NCI-H774 (cell line): Measurements from ENCODE around the gene HMMR.

Experiments used
- DNase-seq: peaks from one replicate; lab custom pipeline; 2025; lab: John Stamatoyannopoulos, UW

HMMR gene

GRCh38 chr5:163458778-163459385, 1.6 kb upstream of the HMMR start:
- no peak for DNase-seq

GRCh38 chr5:163459462-163459818, 992 bp upstream of the HMMR start:
- DNase-seq = no peak

- peak; percentile 97 for DNase-seq
These were observed 442 bp upstream of the HMMR start, which contains the start of gene NUDCD2 for GRCh38 chr5:163459819-163460561. TSS of gene NUDCD2 (minus strand) at chr5:163460102. CDS start at chr5:163460050, 52 bp downstream.

GRCh38 chr5:163463063-163463435, 2.6 kb downstream of the HMMR start:
- DNase-seq = no peak

- no peak for DNase-seq
These were observed 7.2 kb downstream of the HMMR start for GRCh38 chr5:163467682-163468081.

GRCh38 chr5:163473635-163474243, 13.3 kb downstream of the HMMR start:
- no peak for DNase-seq

GRCh38 chr5:163475411-163475810, 15.0 kb downstream of the HMMR start:
- no peak for DNase-seq

GRCh38 chr5:163478126-163478981, 17.9 kb downstream of the HMMR start:
- DNase-seq = no peak

GRCh38 chr5:163478982-163479271, 18.5 kb downstream of the HMMR start:
- DNase-seq = no peak

- DNase-seq = no peak
These were observed 28.8 kb downstream of the HMMR start for GRCh38 chr5:163489055-163489744.

- no peak for DNase-seq
These were observed 29.3 kb downstream of the HMMR start for GRCh38 chr5:163489745-163490075.

- DNase-seq = no peak
These were observed 35.9 kb downstream of the HMMR start for GRCh38 chr5:163496286-163496685.

- no peak for DNase-seq
These were observed 36.9 kb downstream of the HMMR start for GRCh38 chr5:163497315-163497714.

GRCh38 chr5:163498886-163499285, 38.5 kb downstream of the HMMR start:
- DNase-seq = no peak

GRCh38 chr5:163502521-163502920, 42.1 kb downstream of the HMMR start:
- no peak for DNase-seq

GRCh38 chr5:163503106-163504078, 43.0 kb downstream of the HMMR start:
- peak; percentile 5 for DNase-seq

GRCh38 chr5:163504079-163504931, 43.9 kb downstream of the HMMR start:
- no peak for DNase-seq

GRCh38 chr5:163505049-163505367, 44.6 kb downstream of the HMMR start:
- no peak for DNase-seq

- peak; percentile 90 for DNase-seq
These were observed 45.1 kb downstream of the HMMR start, which contains the start of gene MAT2B for GRCh38 chr5:163505368-163506094. TSS of gene MAT2B (plus strand) at chr5:163505619. CDS start at chr5:163505687, 68 bp downstream.
